Measurements from ENCODE around the gene ZRANB3. TPM values are rescaled to one million over a fixed set of nuclear protein-coding genes. Genes with fewer than 3 reads are reported as not detected.

Gene ZRANB3
- total and polyA plus RNA-seq, 11 donors = 0.69 to 4.1 (median 1.5) TPM

- WGBS, 4 donors = 90 to 100% (median 96%) methylated on average over 2 of the region's 2 CpGs
- intact Hi-C loops (cut with DNase I) = no loop called here
- no peaks in the 10 kb centered on the region for H3K27me3 ChIP-seq
- H3K9me3 ChIP-seq = no peaks in the 10 kb centered on the region
- H3K4me3 ChIP-seq = no peak overlapping the region
- H3K36me3 ChIP-seq = no peaks in the 10 kb centered on the region
- TF ChIP-seq CTCF (IDR thresholded peaks at IDR 0.05) = no peak
- TF ChIP-seq POLR2A (IDR thresholded peaks at IDR 0.05) = no peak
- ATAC-seq (no peak), DNase-seq (no peak)
- H3K4me1 ChIP-seq = no peaks in the 10 kb centered on the region
- no peak overlapping the region for H3K27ac ChIP-seq
Measured at GRCh38 chr2:135238651-135239050, 292.4 kb downstream of the ZRANB3 start.

- Histone ChIP-seq H3K27me3 (no peaks in the 10 kb centered on the region), H3K36me3 (peaks cover 0 to 7% (median 0%) of the 10 kb centered on the region in 9 donors), H3K9me3 (peaks cover 0 to 13% (median 0%) of the 10 kb centered on the region in 12 donors), H3K4me3 (no peak overlapping the region), H3K27ac (no peak overlapping the region), H3K4me1 (no peaks in the 10 kb centered on the region)
- DNase-seq (no peak), ATAC-seq (no peak)
- whole genome bisulfite sequencing, 4 donors = 5 to 32% (median 27%) methylated on average over 1 of the region's 1 CpG
- TF ChIP-seq CTCF (IDR thresholded peaks at IDR 0.05) (no peak), POLR2A (IDR thresholded peaks at IDR 0.05) (no peak)
- intact Hi-C loops (cut with DNase I) = no loop called here
Measured at GRCh38 chr2:135230150-135230549, 300.9 kb downstream of the ZRANB3 start.

- intact Hi-C loops (cut with DNase I) = no loop called here
- H3K36me3 ChIP-seq = peaks cover 0 to 7% (median 0%) of the 10 kb centered on the region in 9 donors
- WGBS, 4 donors = 87 to 100% (median 91%) methylated on average over 1 of the region's 1 CpG
- no peaks in the 10 kb centered on the region for H3K27me3 ChIP-seq
- no peak overlapping the region for H3K27ac ChIP-seq
- TF ChIP-seq CTCF (IDR thresholded peaks at IDR 0.05) (no peak), POLR2A (IDR thresholded peaks at IDR 0.05) (no peak)
- no peaks in the 10 kb centered on the region for H3K4me1 ChIP-seq
- H3K9me3 ChIP-seq = peaks cover 0 to 9% (median 0%) of the 10 kb centered on the region in 12 donors
- ATAC-seq (no peak), DNase-seq (no peak)
- H3K4me3 ChIP-seq = no peak overlapping the region
Measured at GRCh38 chr2:135227386-135227785, 303.6 kb downstream of the ZRANB3 start.

GRCh38 chr2:135226961-135227360, 304.1 kb downstream of the ZRANB3 start:
- Histone ChIP-seq H3K4me3 (no peak overlapping the region), H3K27ac (no peak overlapping the region), H3K4me1 (no peaks in the 10 kb centered on the region), H3K27me3 (no peaks in the 10 kb centered on the region), H3K36me3 (peaks cover 0 to 7% (median 0%) of the 10 kb centered on the region in 9 donors), H3K9me3 (peaks cover 0 to 7% (median 0%) of the 10 kb centered on the region in 12 donors)
- TF ChIP-seq POLR2A (IDR thresholded peaks at IDR 0.05) (no peak), CTCF (IDR thresholded peaks at IDR 0.05) (no peak)
- ATAC-seq (no peak), DNase-seq (no peak)
- intact Hi-C loops (cut with DNase I) = no loop called here
- 82 to 96% (median 90%) methylated on average over 1 of the region's 1 CpG for WGBS, 4 donors

Data from heart left ventricle (tissue), 16 donors.